SU-DHL-6 (cell line): ENCODE results near the gene ATF3.
"Not testable (repeated sequence)": the region's sequence is repeated elsewhere in the genome, so short reads cannot be mapped to it uniquely, and the experiment has no call there.

Experiments used
- H2AFZ ChIP-seq: fragments of 200-600 bp; sonication (generic); 2 replicates; pipeline ENCODE4 v1.6.1; 2014; ENCODE audit warnings: low read depth, mild to moderate bottlenecking, moderate library complexity, mixed read lengths, antibody characterized with exemption, low read length; ENCODE audit not compliant: severe bottlenecking
- H3F3A ChIP-seq: fragments of 200-600 bp; shearing (Covaris generic); 2 replicates; pipeline ENCODE4 v1.6.0; 2016; ENCODE audit warnings: antibody characterized with exemption, mild to moderate bottlenecking; ENCODE audit not compliant: insufficient read depth
- H3K27ac ChIP-seq: fragments of 200-600 bp; sonication (generic); 2 replicates; pipeline ENCODE4 v1.5.1; 2016; ENCODE audit warnings: low read depth, mild to moderate bottlenecking, low read length, moderate library complexity, mixed read lengths
- H3K27me3 ChIP-seq: fragments of 200-600 bp; sonication (generic), shearing (Covaris generic); 2 replicates; pipeline ENCODE4 v1.6.0; 2014; ENCODE audit warnings: mild to moderate bottlenecking, low read length
- H3K36me3 ChIP-seq: fragments of 200-600 bp; sonication (generic); 2 replicates; pipeline ENCODE4 v1.6.1; 2014; ENCODE audit warnings: mild to moderate bottlenecking, low read length, mixed read lengths
- H3K4me2 ChIP-seq: fragments of 300-600, 200-600 bp; shearing (Covaris generic), sonication (generic); 2 replicates; pipeline ENCODE4 v1.6.0; 2014; ENCODE audit warnings: low read length, low read depth, mild to moderate bottlenecking; ENCODE audit not compliant: poor library complexity, severe bottlenecking
- H3K4me3 ChIP-seq: fragments of 200-600 bp; sonication (generic); 2 replicates; pipeline ENCODE4 v1.5.1; 2014; ENCODE audit warnings: antibody characterized with exemption, low read length, mild to moderate bottlenecking, mixed read lengths; ENCODE audit not compliant: insufficient read depth, poor library complexity, severe bottlenecking
- H3K79me2 ChIP-seq: fragments of 200-600 bp; sonication (generic); 2 replicates; pipeline ENCODE4 v1.6.1; 2014; ENCODE audit warnings: mild to moderate bottlenecking, low read length, moderate library complexity; ENCODE audit not compliant: insufficient read depth
- H3K9ac ChIP-seq: fragments of 200-600 bp; sonication (generic); 2 replicates; pipeline ENCODE4 v1.7.0; 2014; ENCODE audit warnings: mild to moderate bottlenecking, low read length
- H3K9me2 ChIP-seq: fragments of 200-600 bp; sonication (generic); replicated peaks from 2 replicates; pipeline ENCODE4 v1.6.1; 2014; ENCODE audit warnings: low read length; ENCODE audit not compliant: insufficient read depth
- H3K9me3 ChIP-seq: fragments of 200-600 bp; sonication (generic); 2 replicates; pipeline ENCODE4 v1.6.1; 2014; ENCODE audit warnings: low read length, mixed read lengths; ENCODE audit not compliant: insufficient read depth
- H4K20me1 ChIP-seq: fragments of 200-600 bp; sonication (generic); 2 replicates; pipeline ENCODE4 v1.6.1; 2014; ENCODE audit warnings: low read depth, mild to moderate bottlenecking, antibody characterized with exemption, low read length, moderate library complexity, mixed read lengths
- CTCF ChIP-seq: fragments of 200-600 bp; sonication (generic); IDR thresholded peaks from one replicate; pipeline ENCODE4 v1.5.1; 2017; ENCODE audit warnings: antibody characterized with exemption, mild to moderate bottlenecking, low read length, moderate library complexity; ENCODE audit not compliant: insufficient read depth, poor library complexity, severe bottlenecking
- EZH2phosphoT487 ChIP-seq: fragments of 200-600 bp; sonication (generic), shearing (Covaris generic); conservative IDR thresholded peaks from 2 replicates; pipeline ENCODE4 v1.6.1; 2018; ENCODE audit warnings: mild to moderate bottlenecking, antibody characterized with exemption, low read length, moderate library complexity, mixed read lengths

ATF3 gene

GRCh38 chr1:212655668-212656440, 47.3 kb downstream of the ATF3 start:
- Histone ChIP-seq H3K27me3 (no peaks in the 10 kb centered on the region), H3K9ac (no peak overlapping the region), H3K9me3 (no peaks in the 10 kb centered on the region), H3K79me2 (no peaks in the 10 kb centered on the region), H4K20me1 (no peaks in the 10 kb centered on the region), H3K9me2 (no peaks in the 10 kb centered on the region), H3K4me3 (no peak overlapping the region), H3K4me2 (no peak overlapping the region), H3K27ac (no peak overlapping the region), H2AFZ (no peak overlapping the region), H3K36me3 (no peaks in the 10 kb centered on the region), H3F3A (no peaks in the 10 kb centered on the region)
- TF ChIP-seq CTCF (no peak), EZH2phosphoT487 (no peak)

GRCh38 chr1:212656730-212657129, 48.2 kb downstream of the ATF3 start:
- H2AFZ ChIP-seq: no peak overlapping the region
- no peak overlapping the region for H3K4me2 ChIP-seq
- TF ChIP-seq EZH2phosphoT487: no peak
- no peak for TF ChIP-seq CTCF
- no peaks in the 10 kb centered on the region for H3K9me3 ChIP-seq
- H3K79me2 ChIP-seq: no peaks in the 10 kb centered on the region
- no peak overlapping the region for H3K27ac ChIP-seq
- no peaks in the 10 kb centered on the region for H3F3A ChIP-seq
- H3K27me3 ChIP-seq: no peaks in the 10 kb centered on the region
- H4K20me1 ChIP-seq: no peaks in the 10 kb centered on the region
- no peak overlapping the region for H3K4me3 ChIP-seq
- H3K9me2 ChIP-seq: no peaks in the 10 kb centered on the region
- no peaks in the 10 kb centered on the region for H3K36me3 ChIP-seq
- H3K9ac ChIP-seq: no peak overlapping the region

- not testable (repeated sequence) for H4K20me1 ChIP-seq, H3K9ac ChIP-seq, H3K4me2 ChIP-seq, H2AFZ ChIP-seq, H3K36me3 ChIP-seq, H3K9me3 ChIP-seq, H3K27me3 ChIP-seq, H3K79me2 ChIP-seq, H3K4me3 ChIP-seq, H3K27ac ChIP-seq, H3K9me2 ChIP-seq, H3F3A ChIP-seq
Measured at GRCh38 chr1:212658250-212658649, 49.7 kb downstream of the ATF3 start.

GRCh38 chr1:212664409-212665199, 56.0 kb downstream of the ATF3 start:
- H3K9ac ChIP-seq: no peak overlapping the region
- H4K20me1 ChIP-seq: no peaks in the 10 kb centered on the region
- H3K4me3 ChIP-seq: no peak overlapping the region
- no peaks in the 10 kb centered on the region for H3K9me2 ChIP-seq
- no peaks in the 10 kb centered on the region for H3K79me2 ChIP-seq
- H3K9me3 ChIP-seq: no peaks in the 10 kb centered on the region
- H3K27ac ChIP-seq: no peak overlapping the region
- no peaks in the 10 kb centered on the region for H3F3A ChIP-seq
- no peak overlapping the region for H3K4me2 ChIP-seq
- TF ChIP-seq CTCF (no peak), EZH2phosphoT487 (no peak)
- H3K36me3 ChIP-seq: no peaks in the 10 kb centered on the region
- H3K27me3 ChIP-seq: no peaks in the 10 kb centered on the region
- H2AFZ ChIP-seq: no peak overlapping the region
